Measurements from ENCODE around the gene CDYL.

CDYL gene

GRCh38 chr6:4759997-4760396, 16.2 kb upstream of the CDYL start:
- Mint-ChIP-seq H3K4me3 (no peak overlapping the region), H3K27me3 (peaks cover 44% of the 10 kb centered on the region), H3K4me1 (no peaks in the 10 kb centered on the region), H3K36me3 (peaks cover 7% of the 10 kb centered on the region), H3K27ac (no peak overlapping the region), H3K9me3 (peaks cover 12% of the 10 kb centered on the region)
- ATAC-seq: no peak

- peaks cover 37% of the 10 kb centered on the region for H3K27me3 Mint-ChIP-seq
- H3K27ac Mint-ChIP-seq: no peak overlapping the region
- peaks cover 7% of the 10 kb centered on the region for H3K36me3 Mint-ChIP-seq
- H3K4me3 Mint-ChIP-seq: no peak overlapping the region
- peaks cover 12% of the 10 kb centered on the region for H3K9me3 Mint-ChIP-seq
- ATAC-seq: no peak
- no peaks in the 10 kb centered on the region for H3K4me1 Mint-ChIP-seq
These were observed 15.4 kb upstream of the CDYL start for GRCh38 chr6:4760773-4761172.

GRCh38 chr6:4762294-4762693, 13.9 kb upstream of the CDYL start:
- no peak for ATAC-seq
- peaks cover 28% of the 10 kb centered on the region for H3K27me3 Mint-ChIP-seq
- H3K4me1 Mint-ChIP-seq: no peaks in the 10 kb centered on the region
- H3K36me3 Mint-ChIP-seq: peaks cover 7% of the 10 kb centered on the region
- H3K9me3 Mint-ChIP-seq: peaks cover 12% of the 10 kb centered on the region
- no peak overlapping the region for H3K4me3 Mint-ChIP-seq
- H3K27ac Mint-ChIP-seq: no peak overlapping the region

GRCh38 chr6:4763921-4764320, 12.3 kb upstream of the CDYL start:
- Mint-ChIP-seq H3K27ac (no peak overlapping the region), H3K9me3 (peaks cover 12% of the 10 kb centered on the region), H3K36me3 (peaks cover 7% of the 10 kb centered on the region), H3K27me3 (peaks cover 28% of the 10 kb centered on the region), H3K4me3 (no peak overlapping the region), H3K4me1 (no peaks in the 10 kb centered on the region)
- ATAC-seq: no peak

- ATAC-seq: no peak
- Mint-ChIP-seq H3K36me3 (no peaks in the 10 kb centered on the region), H3K4me3 (no peak overlapping the region), H3K27me3 (no peaks in the 10 kb centered on the region), H3K4me1 (peaks cover 8% of the 10 kb centered on the region), H3K27ac (no peak overlapping the region), H3K9me3 (no peaks in the 10 kb centered on the region)
These were observed 7.4 kb upstream of the CDYL start for GRCh38 chr6:4768815-4769214.

GRCh38 chr6:4772750-4773149, 3.5 kb upstream of the CDYL start:
- Mint-ChIP-seq H3K27me3 (no peaks in the 10 kb centered on the region), H3K4me1 (peaks cover 29% of the 10 kb centered on the region), H3K9me3 (peaks cover 3% of the 10 kb centered on the region), H3K36me3 (peaks cover under 1% of the 10 kb centered on the region), H3K27ac (no peak overlapping the region), H3K4me3 (no peak overlapping the region)
- ATAC-seq: no peak

- no peak overlapping the region for H3K27ac Mint-ChIP-seq
- peaks cover 5% of the 10 kb centered on the region for H3K36me3 Mint-ChIP-seq
- H3K9me3 Mint-ChIP-seq: peaks cover 6% of the 10 kb centered on the region
- H3K4me1 Mint-ChIP-seq: peaks cover 33% of the 10 kb centered on the region
- no peak overlapping the region for H3K4me3 Mint-ChIP-seq
- H3K27me3 Mint-ChIP-seq: no peaks in the 10 kb centered on the region
- no peak for ATAC-seq
These were observed 3.0 kb upstream of the CDYL start for GRCh38 chr6:4773181-4773580.

- H3K27me3 Mint-ChIP-seq: no peaks in the 10 kb centered on the region
- H3K27ac Mint-ChIP-seq: peak overlapping the region; percentile 88
- no peak for ATAC-seq
- H3K4me1 Mint-ChIP-seq: peaks cover 44% of the 10 kb centered on the region
- peaks cover 10% of the 10 kb centered on the region for H3K9me3 Mint-ChIP-seq
- H3K36me3 Mint-ChIP-seq: peaks cover 9% of the 10 kb centered on the region
- peak overlapping the region; percentile 91 for H3K4me3 Mint-ChIP-seq
These were observed 1.9 kb upstream of the CDYL start for GRCh38 chr6:4774296-4774695.

- Mint-ChIP-seq H3K9me3 (peaks cover 10% of the 10 kb centered on the region), H3K27me3 (no peaks in the 10 kb centered on the region), H3K4me3 (peak overlapping the region; percentile 91), H3K27ac (peak overlapping the region; percentile 88), H3K4me1 (peaks cover 49% of the 10 kb centered on the region), H3K36me3 (peaks cover 9% of the 10 kb centered on the region)
- ATAC-seq: peak; percentile 1
These were observed 1.3 kb upstream of the CDYL start for GRCh38 chr6:4774715-4775493.

GRCh38 chr6:4775494-4776130, 592 bp upstream of the CDYL start:
- peak overlapping the region; percentile 88 for H3K27ac Mint-ChIP-seq
- peaks cover 10% of the 10 kb centered on the region for H3K9me3 Mint-ChIP-seq
- peak overlapping the region; percentile 91 for H3K4me3 Mint-ChIP-seq
- H3K27me3 Mint-ChIP-seq: no peaks in the 10 kb centered on the region
- H3K4me1 Mint-ChIP-seq: peaks cover 56% of the 10 kb centered on the region
- ATAC-seq: peak; percentile 85
- peaks cover 9% of the 10 kb centered on the region for H3K36me3 Mint-ChIP-seq

GRCh38 chr6:4776493-4777393, 539 bp downstream of the CDYL start:
- peak; percentile 4 for ATAC-seq
- Mint-ChIP-seq H3K4me3 (peak overlapping the region; percentile 94), H3K36me3 (peaks cover 9% of the 10 kb centered on the region), H3K27me3 (no peaks in the 10 kb centered on the region), H3K9me3 (peaks cover 10% of the 10 kb centered on the region), H3K27ac (peak overlapping the region; percentile 82), H3K4me1 (peaks cover 67% of the 10 kb centered on the region)

GRCh38 chr6:4777394-4777935, 1.3 kb downstream of the CDYL start:
- peak overlapping the region; percentile 82 for H3K27ac Mint-ChIP-seq
- ATAC-seq: no peak
- peak overlapping the region; percentile 94 for H3K4me3 Mint-ChIP-seq
- peaks cover 9% of the 10 kb centered on the region for H3K36me3 Mint-ChIP-seq
- no peaks in the 10 kb centered on the region for H3K27me3 Mint-ChIP-seq
- H3K4me1 Mint-ChIP-seq: peaks cover 74% of the 10 kb centered on the region
- peaks cover 10% of the 10 kb centered on the region for H3K9me3 Mint-ChIP-seq

GRCh38 chr6:4778086-4778485, 1.9 kb downstream of the CDYL start:
- Mint-ChIP-seq H3K27me3 (no peaks in the 10 kb centered on the region), H3K4me1 (peaks cover 76% of the 10 kb centered on the region), H3K36me3 (peaks cover 9% of the 10 kb centered on the region), H3K27ac (peak overlapping the region; percentile 82), H3K9me3 (peaks cover 10% of the 10 kb centered on the region), H3K4me3 (peak overlapping the region; percentile 94)
- no peak for ATAC-seq

GRCh38 chr6:4780360-4780812, 4.2 kb downstream of the CDYL start:
- peaks cover 16% of the 10 kb centered on the region for H3K36me3 Mint-ChIP-seq
- H3K4me1 Mint-ChIP-seq: peaks cover 77% of the 10 kb centered on the region
- no peak overlapping the region for H3K4me3 Mint-ChIP-seq
- no peaks in the 10 kb centered on the region for H3K27me3 Mint-ChIP-seq
- H3K9me3 Mint-ChIP-seq: peaks cover 11% of the 10 kb centered on the region
- H3K27ac Mint-ChIP-seq: no peak overlapping the region
- no peak for ATAC-seq

- Mint-ChIP-seq H3K4me3 (no peak overlapping the region), H3K27me3 (no peaks in the 10 kb centered on the region), H3K27ac (no peak overlapping the region), H3K9me3 (peaks cover 11% of the 10 kb centered on the region), H3K4me1 (peaks cover 84% of the 10 kb centered on the region), H3K36me3 (peaks cover 16% of the 10 kb centered on the region)
- ATAC-seq: no peak
These were observed 5.2 kb downstream of the CDYL start for GRCh38 chr6:4781426-4781825.

Data from stimulated activated memory B cell treated with anti-CD40 and anti-IgM and Interleukin-4, amounts not matched to agents 10 μg/mL and 1 μg/mL and 100 μg/mL, for 72 hours (primary cell).